Measurements from ENCODE around the gene GNPTAB.
"Not testable (repeated sequence)": the region's sequence is repeated elsewhere in the genome, so short reads cannot be mapped to it uniquely, and the experiment has no call there.

DNA sequence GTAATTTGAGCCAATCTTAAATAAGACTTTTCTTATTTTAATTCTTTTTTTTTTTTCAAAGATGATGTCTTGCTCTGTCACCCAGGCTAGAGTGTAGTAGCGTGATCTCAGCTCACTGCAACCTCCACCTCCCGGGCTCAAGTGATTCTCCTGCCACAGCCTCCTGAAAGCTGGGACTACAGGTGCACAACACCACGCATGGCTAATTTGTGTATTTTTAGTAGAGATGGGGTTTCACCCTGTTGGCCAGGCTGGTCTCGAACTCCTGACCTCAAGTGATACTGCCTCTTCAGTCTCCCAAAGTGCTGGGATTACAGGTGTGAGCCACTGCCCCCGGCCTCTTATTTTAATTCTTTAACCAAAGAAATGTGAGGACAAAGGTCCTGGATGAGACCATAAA lies 25.9 kb upstream of the GNPTAB start:
- TF ChIP-seq, protein P1, sequence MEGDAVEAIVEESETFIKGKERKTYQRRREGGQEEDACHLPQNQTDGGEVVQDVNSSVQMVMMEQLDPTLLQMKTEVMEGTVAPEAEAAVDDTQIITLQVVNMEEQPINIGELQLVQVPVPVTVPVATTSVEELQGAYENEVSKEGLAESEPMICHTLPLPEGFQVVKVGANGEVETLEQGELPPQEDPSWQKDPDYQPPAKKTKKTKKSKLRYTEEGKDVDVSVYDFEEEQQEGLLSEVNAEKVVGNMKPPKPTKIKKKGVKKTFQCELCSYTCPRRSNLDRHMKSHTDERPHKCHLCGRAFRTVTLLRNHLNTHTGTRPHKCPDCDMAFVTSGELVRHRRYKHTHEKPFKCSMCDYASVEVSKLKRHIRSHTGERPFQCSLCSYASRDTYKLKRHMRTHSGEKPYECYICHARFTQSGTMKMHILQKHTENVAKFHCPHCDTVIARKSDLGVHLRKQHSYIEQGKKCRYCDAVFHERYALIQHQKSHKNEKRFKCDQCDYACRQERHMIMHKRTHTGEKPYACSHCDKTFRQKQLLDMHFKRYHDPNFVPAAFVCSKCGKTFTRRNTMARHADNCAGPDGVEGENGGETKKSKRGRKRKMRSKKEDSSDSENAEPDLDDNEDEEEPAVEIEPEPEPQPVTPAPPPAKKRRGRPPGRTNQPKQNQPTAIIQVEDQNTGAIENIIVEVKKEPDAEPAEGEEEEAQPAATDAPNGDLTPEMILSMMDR (IDR thresholded peaks at IDR 0.05) = not testable (repeated sequence)
- not testable (repeated sequence) for TF ChIP-seq EZH2 (IDR thresholded peaks at IDR 0.05; ENCODE audit: borderline replicate concordance, insufficient read depth, low read depth, low read length, poor library complexity, severe bottlenecking)
